Breast epithelium (tissue), 3 donors: ENCODE measurements around the gene CCDC30.

Experiments used
- POLR2A ChIP-seq: fragments of 450-650 bp; IDR thresholded peaks from one replicate; pipeline ENCODE4 v1.6.1; 2016; ENCODE audit warnings: antibody characterized with exemption, mild to moderate bottlenecking, moderate library complexity
- POLR2AphosphoS5 ChIP-seq, 3 donors: sonication (generic); formaldehyde crosslinking; IDR thresholded peaks; one replicate each; pipeline ENCODE4 v1.6.1; 2017; ENCODE audit warnings: antibody characterized with exemption in 3 of 3
- TF ChIP-seq, protein P1 (sequence below), 3 donors: fragments of 450-650 bp; IDR thresholded peaks; one replicate each; pipeline ENCODE4 v1.5.1; 2016 to 2017; ENCODE audit warnings: antibody characterized with exemption in 3 of 3, mild to moderate bottlenecking in 3 of 3, moderate library complexity in 3 of 3

DNA sequence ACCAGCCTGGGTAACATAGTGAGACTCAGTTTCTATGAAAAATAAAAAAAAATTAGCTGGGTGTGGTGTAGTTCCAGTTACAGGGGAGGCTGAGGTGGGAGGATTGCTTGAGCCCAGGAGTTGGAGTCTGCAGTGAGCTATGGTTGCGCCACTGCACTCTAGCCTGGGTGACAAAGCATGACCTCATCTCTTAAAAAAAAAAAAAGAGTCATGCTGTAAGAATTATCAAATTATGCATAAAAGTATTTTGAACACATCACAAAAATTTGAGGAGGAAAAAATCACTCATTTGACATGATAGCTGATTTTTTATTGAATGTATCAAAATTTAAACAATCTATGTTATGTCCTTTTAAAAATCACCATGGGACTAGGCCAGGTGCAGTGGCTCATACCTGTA, 17.8 kb downstream of the CCDC30 start:
- TF ChIP-seq, protein P1, sequence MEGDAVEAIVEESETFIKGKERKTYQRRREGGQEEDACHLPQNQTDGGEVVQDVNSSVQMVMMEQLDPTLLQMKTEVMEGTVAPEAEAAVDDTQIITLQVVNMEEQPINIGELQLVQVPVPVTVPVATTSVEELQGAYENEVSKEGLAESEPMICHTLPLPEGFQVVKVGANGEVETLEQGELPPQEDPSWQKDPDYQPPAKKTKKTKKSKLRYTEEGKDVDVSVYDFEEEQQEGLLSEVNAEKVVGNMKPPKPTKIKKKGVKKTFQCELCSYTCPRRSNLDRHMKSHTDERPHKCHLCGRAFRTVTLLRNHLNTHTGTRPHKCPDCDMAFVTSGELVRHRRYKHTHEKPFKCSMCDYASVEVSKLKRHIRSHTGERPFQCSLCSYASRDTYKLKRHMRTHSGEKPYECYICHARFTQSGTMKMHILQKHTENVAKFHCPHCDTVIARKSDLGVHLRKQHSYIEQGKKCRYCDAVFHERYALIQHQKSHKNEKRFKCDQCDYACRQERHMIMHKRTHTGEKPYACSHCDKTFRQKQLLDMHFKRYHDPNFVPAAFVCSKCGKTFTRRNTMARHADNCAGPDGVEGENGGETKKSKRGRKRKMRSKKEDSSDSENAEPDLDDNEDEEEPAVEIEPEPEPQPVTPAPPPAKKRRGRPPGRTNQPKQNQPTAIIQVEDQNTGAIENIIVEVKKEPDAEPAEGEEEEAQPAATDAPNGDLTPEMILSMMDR (IDR thresholded peaks at IDR 0.05): no peak
- TF ChIP-seq POLR2A (no peak), POLR2AphosphoS5 (IDR thresholded peaks at IDR 0.05) (no peak)
